Lower lobe of right lung (tissue), 2 donors: ENCODE results near the gene PASK. TPM values are rescaled to one million over a fixed set of nuclear protein-coding genes. Genes with fewer than 3 reads are reported as not detected.

Experiments
- ATAC-seq, 2 donors: fragments of 200-7000 bp; cut with Tn5 transposase; one replicate each; pipeline ENCODE4 v1.9.1; 2020 to 2022; ENCODE audit warnings: mild to moderate bottlenecking in 2 of 2, moderate library complexity in 2 of 2
- DNase-seq: peaks from one replicate; pipeline ENCODE4 v3.0.0-alpha.2; 2020
- H3K27ac ChIP-seq: fragments of 200-600 bp; one replicate; pipeline ENCODE4 v1.8.0; 2022
- H3K27me3 ChIP-seq: fragments of 200-600 bp; one replicate; pipeline ENCODE4 v1.8.0; 2022; ENCODE audit warnings: low read depth
- H3K36me3 ChIP-seq: fragments of 200-600 bp; one replicate; pipeline ENCODE4 v1.8.0; 2022; ENCODE audit warnings: mild to moderate bottlenecking
- H3K4me1 ChIP-seq: fragments of 200-600 bp; one replicate; pipeline ENCODE4 v1.8.0; 2022
- H3K4me3 ChIP-seq: fragments of 200-600 bp; one replicate; pipeline ENCODE4 v1.8.0; 2022; ENCODE audit warnings: mild to moderate bottlenecking
- H3K9me3 ChIP-seq: fragments of 200-600 bp; one replicate; pipeline ENCODE4 v1.8.0; 2022
- CTCF ChIP-seq: fragments of 200-600 bp; IDR thresholded peaks from one replicate; pipeline ENCODE4 v1.8.0; 2022; ENCODE audit warnings: antibody characterized with exemption, mild to moderate bottlenecking
- intact Hi-C: fragments of 100-400 bp; cut with DNase I; formaldehyde crosslinking; loops from one replicate; pipeline ENCODE4 v1.11.0; 2022
- total RNA-seq: library from RNA; stranded (reverse); fragmentation: NEBNext Ultra II Directional; extraction: Animal tissue kit (Norgen Biotek cat#: 25700); gene quantifications from one replicate; pipeline ENCODE4 v1.2.1, GENCODE V29; 2021
- donor health status: DM: no; HTN: yes; CAD: no; lungs with severe emphysema.

The PASK gene
- total RNA-seq, 1 donor from 2014 or later = 10.8 TPM

GRCh38 chr2:241074065-241074818, 75.0 kb downstream of the PASK start:
- peak; percentile 9 to 25 for ATAC-seq
- peaks cover 62% of the 10 kb centered on the region for H3K36me3 ChIP-seq

GRCh38 chr2:241073166-241074064, 75.9 kb downstream of the PASK start:
- Histone ChIP-seq H3K4me3 (no peak overlapping the region), H3K27ac (no peak overlapping the region), H3K4me1 (no peaks in the 10 kb centered on the region), H3K36me3 (peaks cover 71% of the 10 kb centered on the region), H3K9me3 (no peaks in the 10 kb centered on the region), H3K27me3 (no peaks in the 10 kb centered on the region)
- intact Hi-C loops = no loop called here
- no peak for DNase-seq
- TF ChIP-seq CTCF = no peak
- no peak for ATAC-seq

More at GRCh38 chr2:241074065-241074818, 75.0 kb downstream of the PASK start:
- Histone ChIP-seq H3K4me3 (no peak overlapping the region), H3K4me1 (no peaks in the 10 kb centered on the region), H3K27me3 (no peaks in the 10 kb centered on the region), H3K9me3 (no peaks in the 10 kb centered on the region), H3K27ac (no peak overlapping the region)
- no peak for DNase-seq
- intact Hi-C loops = no loop called here
- TF ChIP-seq CTCF = no peak

GRCh38 chr2:241072553-241073165, 76.6 kb downstream of the PASK start:
- Histone ChIP-seq H3K27ac (no peak overlapping the region), H3K4me3 (no peak overlapping the region), H3K4me1 (no peaks in the 10 kb centered on the region), H3K27me3 (no peaks in the 10 kb centered on the region), H3K9me3 (no peaks in the 10 kb centered on the region), H3K36me3 (peaks cover 78% of the 10 kb centered on the region)
- intact Hi-C loops = no loop called here
- ATAC-seq (no peak), DNase-seq (no peak)
- TF ChIP-seq CTCF = no peak

- Histone ChIP-seq H3K27ac (no peak overlapping the region), H3K36me3 (peaks cover 83% of the 10 kb centered on the region), H3K4me1 (no peaks in the 10 kb centered on the region), H3K4me3 (no peak overlapping the region), H3K9me3 (no peaks in the 10 kb centered on the region), H3K27me3 (no peaks in the 10 kb centered on the region)
- no peak for TF ChIP-seq CTCF
- intact Hi-C loops = no loop called here
- ATAC-seq = no peak
- DNase-seq = no peak
These were observed 77.1 kb downstream of the PASK start for GRCh38 chr2:241072151-241072550.

- Histone ChIP-seq H3K27ac (no peak overlapping the region), H3K4me3 (no peak overlapping the region), H3K36me3 (peaks cover 88% of the 10 kb centered on the region), H3K4me1 (no peaks in the 10 kb centered on the region), H3K9me3 (no peaks in the 10 kb centered on the region), H3K27me3 (no peaks in the 10 kb centered on the region)
- ATAC-seq = no peak
- no peak for DNase-seq
- intact Hi-C loops = no loop called here
- TF ChIP-seq CTCF = no peak
These were observed 77.6 kb downstream of the PASK start for GRCh38 chr2:241071677-241072111.
